Putamen (tissue), 1 donor: ENCODE results near the gene C1orf52.
A peak's percentile ranks its signal among the peaks of the same experiment; 100 is the strongest.

Experiments used
- DNase-seq: peaks from one replicate; pipeline ENCODE4 v3.0.0-alpha.2; 2016; ENCODE audit warnings: low spot score

Gene C1orf52

DNA sequence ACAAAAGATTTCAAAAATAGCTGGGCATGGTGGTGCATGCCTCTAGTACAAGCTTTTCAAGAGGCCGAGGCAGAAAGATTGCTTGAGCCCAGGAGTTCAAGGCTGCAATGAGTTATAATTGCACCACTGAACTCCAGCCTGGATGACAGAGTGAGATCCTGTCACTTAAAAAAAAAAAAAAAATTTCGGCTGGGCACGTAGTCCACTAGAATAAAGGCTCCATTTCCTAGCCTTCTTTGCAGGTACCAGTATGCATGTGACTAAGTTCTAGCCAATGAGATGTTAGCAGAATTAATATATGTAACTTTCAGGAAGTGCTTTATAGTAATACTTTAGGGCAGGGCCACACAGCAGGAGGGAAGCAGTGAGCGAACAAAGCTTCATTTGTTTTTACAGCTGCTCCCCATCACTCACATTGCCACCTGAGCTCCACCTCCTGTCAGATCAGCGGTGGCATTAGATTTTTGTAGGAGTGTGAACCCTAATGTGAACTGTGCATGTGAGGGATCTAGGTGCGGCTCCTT is 29.8 kb downstream of the C1orf52 start:
- no peak for DNase-seq

DNA sequence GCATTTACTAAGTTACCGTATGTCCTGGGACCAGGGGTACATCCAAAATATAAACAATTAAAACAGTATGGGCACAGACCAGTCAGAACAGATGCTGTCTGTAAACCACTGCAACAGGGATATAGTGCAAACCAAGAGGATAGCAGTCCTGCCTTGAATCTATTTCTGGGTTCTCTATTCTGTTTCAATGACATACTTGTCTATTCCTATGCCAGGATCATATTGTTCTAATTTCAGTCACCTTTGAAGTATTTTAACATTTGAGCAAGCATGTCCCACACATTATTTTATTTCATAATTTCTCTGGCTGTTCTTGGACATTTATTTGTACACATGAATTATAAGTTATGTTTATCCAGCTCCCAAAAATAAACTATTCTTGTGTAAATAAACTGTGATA is 30.5 kb downstream of the C1orf52 start:
- DNase-seq: no peak

DNA sequence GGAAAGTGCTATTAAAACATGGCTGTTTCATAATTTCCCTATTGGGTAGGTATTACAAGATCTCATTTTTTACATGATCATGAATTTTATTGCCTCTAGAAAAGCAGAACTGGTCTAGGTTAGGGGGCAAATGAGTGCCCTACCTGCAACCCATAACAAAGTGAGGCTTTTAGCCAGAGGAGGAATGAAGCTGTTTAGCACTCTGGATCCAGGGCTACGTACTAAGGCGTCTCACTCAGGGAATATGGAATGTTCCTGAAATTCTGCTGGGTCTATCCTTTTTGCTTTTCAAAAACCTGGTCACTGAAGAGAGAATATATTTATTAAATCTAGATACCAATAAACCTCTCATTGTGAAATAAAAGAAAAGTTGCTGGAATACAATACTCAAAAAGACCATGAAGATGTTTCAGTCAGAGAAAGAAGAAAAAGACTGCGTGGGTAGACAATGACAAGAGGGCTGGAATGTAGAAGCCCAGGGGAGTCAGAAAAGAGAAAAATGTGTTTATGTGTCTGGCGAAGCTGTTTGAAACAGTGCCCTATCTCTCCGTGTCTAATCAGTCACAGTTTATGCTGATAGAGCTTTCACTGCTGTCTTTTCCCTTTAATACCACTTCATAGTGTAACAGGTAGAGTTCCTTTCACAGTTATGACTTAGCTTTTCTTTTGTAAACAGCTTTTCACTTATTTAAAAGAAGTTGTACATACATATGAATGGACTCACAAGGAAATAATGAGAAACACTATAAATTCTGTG is 33.7 kb downstream of the C1orf52 start:
- DNase-seq: no peak

DNA sequence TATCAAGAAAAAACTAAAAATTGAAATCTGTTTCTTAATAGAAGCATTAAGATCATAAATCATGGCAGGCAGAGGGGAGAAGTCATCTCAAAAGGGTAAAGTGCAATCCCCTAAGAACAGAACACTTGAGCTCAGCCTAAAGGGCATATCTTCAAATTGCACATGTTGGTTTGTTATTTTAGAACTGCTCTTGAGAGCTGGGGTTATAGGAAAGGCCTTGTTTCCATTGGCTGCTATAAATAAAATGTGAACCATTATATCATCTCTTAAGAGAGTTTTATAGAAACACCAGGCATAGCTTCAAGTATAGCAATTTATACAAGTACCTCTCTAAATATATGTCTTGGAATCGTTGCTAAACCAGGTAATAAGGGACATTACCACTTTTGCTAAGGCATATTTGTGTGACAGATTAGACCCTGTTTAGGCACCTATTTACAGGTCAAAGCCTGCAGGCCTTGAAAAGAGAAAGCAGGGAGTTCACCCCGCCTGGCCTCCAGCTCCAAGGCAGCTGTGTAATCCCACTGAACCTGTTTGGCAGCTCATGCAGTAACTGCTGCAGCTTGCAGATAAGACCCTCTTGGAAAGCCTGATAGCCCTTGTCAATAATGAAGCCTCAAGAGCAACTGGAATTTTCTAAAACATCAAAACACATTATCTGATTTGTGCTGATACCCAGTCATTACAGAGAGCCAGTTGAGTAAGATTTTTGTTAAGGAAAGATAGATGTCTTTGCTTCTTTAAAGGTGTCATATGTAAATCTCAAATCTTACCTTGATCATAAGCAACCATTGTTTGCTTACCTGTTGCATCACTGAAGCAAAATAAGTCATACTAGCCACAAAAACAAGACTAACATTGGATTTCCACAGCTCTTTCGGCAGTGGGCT is 34.5 kb downstream of the C1orf52 start:
- DNase-seq: no peak

DNA sequence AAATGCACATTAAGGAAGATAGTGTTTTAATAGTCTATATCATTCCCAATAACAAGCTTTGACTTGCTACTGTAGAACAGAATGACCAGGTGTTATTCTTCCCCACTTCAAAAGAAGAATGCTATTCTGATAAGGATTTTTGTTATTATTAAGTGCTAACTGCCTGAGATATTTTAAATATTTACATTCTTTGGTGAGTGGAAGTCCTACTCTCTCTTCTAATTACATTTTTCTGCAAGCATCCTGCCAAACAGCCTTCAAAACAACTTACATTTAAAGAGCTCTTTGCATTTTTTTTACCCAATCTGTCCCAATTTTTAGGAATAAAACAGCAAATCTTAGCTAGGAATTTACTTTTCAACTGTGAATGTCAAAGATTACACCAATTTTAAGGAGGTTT is 35.2 kb downstream of the C1orf52 start:
- DNase-seq: no peak

DNA sequence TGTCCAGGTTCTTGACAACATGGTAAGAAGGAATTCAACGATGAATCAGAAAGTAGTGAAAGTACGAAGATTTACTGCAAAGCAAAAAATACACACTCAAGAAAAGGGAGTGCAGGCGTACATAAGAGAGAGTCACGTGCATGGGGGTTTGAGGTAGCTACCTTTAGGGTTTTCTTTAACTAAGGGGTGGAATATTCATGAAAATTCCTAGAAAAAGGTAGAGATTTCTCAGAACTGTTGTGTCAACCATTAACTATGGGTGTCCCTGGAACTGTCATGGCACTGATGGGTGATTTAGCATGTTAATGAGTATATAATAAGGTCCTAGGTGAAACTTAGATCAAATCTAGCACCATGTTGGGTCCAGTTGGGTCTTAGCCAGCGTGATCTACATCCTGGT is 36.1 kb downstream of the C1orf52 start:
- DNase-seq: no peak

DNA sequence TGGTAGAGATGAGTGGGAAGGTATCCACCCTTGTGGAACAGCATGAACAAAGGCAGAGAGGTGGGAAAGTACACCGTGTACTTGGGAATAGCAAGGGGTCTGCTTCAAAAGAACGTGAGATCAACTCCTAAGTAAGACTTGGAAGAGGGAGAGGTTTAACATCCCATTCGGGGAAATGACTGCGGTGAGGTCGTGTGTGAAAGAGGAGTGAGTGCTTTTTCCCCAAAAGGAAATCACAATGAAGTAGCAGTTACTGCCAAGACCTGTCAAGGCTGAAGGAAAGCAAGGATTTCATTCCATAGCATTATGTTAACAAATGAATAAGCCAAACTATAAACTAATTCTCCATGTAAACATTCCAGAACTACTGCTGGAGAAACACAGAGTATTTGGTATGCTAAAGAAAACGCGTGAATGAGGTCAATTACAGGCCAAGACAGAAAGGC is 38.7 kb downstream of the C1orf52 start:
- DNase-seq: no peak

DNA sequence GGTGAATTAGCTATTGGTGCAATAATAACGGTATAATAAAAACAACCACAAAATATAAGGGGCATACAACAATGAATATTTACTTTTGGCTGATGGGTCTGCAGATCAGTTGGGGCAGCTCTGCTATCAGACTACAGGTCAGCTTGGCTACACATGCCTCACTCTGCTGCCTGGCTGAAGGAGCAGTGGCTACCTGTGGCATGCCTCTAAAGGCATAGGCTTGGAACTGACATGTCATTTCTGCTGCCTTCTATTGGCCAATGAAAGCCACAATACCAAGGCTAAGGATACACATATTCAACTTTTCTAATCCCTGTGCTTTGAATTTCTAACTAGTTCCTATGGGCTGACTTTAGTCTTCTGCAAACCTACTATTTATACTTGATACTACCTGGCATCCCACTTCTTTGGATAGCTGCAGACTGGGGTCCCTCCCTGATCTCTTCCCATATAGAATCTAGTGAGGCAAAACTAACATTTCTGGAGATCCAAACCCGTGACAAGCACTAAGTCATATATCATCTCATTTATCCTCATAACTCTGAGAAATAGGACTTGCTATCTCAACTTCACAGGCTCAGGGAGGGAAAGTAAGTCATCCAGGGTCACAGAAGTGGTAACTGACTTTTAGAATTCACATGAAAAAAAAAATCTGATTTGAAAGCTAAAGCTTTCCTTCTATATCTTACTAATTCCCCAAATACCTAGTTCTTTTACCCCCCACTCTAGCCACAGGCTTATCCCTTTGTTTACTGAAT is 39.4 kb downstream of the C1orf52 start:
- DNase-seq: no peak

DNA sequence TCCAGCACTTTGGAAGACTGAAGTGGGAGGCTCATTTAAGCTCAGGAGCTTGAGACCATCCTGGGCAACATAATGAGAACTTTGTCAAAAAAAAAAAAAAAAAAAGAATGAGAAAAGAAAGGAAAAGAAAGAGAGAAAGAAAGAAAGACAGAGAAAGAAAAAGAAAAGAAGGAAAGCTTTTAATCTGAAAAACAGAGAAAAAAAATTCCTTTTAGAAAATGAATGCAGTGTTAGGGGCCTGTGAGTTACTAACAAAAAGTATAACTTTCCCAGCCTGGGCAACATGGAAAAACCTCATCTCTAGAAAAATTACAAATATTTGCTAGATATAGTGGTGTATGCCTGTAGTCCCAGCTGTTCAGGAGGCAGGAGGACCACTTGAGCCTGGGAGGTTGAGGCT is 42.8 kb downstream of the C1orf52 start:
- DNase-seq: no peak

DNA sequence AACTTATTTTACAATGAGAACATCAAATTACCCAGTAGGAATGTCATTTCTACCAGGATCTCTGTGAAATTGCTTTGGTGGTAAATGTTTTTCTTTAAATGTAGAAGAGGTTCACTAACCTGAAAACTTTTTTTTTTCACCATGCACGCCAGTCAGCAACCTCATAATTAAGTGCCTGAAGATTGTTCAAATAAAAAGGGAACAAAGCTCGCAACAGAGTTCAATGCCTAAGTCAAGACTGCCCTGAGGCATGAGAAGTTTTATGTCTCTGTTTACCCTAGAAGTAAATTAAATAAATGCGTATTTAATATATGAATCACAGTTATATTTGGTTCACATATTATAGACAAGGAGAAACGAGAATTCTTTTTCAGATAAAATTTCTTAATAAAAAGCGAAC is 44.8 kb downstream of the C1orf52 start:
- no peak for DNase-seq

DNA sequence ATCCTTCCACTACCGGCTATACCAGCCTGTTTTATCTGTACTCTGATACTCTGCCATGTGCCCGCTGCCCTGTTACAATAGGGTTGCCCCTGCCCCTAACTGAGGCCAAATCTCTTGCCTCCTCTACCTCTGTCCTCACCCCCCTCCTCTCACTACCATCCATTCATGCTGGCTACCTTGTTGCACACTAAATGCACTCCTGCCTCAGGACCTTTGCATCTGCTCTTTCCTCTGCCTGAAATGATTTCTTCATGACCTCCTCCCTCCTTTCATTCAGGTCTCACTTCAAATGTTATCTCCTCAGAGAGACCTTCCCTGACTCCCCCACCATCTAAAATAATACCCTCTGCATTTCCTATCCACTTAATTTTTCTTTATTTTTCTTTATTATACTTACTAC is 51.0 kb downstream of the C1orf52 start:
- no peak for DNase-seq

DNA sequence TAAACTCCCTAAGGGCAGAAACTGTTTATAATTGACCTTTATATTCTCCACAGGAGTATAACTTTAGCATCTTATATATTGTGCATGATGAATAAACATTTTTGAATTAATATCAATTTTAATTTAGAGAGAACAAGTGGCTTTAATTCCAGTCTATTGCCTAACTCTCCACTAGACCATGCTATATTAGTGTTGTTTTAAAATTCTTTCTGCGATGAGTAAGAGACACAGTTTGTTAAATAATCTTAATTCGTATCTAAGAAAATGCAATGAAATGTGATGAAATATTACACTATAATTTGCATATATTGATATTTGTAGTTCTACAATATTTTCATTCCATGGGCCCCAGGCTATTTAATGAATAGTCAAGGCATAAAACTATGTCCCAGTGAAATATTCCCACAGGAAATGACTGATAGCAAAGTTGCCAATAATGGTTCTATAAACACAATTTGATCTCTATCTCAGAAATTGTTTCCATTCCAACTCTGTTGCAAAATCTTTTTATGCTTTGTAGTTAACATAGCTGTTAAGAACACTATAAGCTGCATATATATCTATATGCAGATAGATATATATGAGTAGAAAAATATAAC is 55.8 kb downstream of the C1orf52 start:
- DNase-seq: no peak

DNA sequence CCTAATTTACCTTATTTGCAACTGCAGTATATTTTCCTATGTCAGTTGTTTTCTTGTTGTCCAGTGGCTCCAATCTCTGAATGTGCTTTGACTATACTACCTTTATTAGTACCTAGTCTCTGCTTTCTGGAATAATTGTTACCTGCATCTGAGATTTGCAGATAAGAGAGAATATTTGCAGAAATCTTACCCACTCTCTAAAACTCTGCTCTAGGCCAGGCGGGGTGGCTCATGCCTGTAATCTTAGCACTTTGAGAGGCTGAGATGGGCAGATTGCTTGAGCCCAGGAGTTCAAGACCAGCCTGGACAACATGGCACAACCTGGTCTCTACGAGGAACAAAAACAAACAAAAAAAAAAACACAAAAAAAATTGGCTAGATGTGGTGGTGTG is 56.6 kb downstream of the C1orf52 start:
- no peak for DNase-seq

DNA sequence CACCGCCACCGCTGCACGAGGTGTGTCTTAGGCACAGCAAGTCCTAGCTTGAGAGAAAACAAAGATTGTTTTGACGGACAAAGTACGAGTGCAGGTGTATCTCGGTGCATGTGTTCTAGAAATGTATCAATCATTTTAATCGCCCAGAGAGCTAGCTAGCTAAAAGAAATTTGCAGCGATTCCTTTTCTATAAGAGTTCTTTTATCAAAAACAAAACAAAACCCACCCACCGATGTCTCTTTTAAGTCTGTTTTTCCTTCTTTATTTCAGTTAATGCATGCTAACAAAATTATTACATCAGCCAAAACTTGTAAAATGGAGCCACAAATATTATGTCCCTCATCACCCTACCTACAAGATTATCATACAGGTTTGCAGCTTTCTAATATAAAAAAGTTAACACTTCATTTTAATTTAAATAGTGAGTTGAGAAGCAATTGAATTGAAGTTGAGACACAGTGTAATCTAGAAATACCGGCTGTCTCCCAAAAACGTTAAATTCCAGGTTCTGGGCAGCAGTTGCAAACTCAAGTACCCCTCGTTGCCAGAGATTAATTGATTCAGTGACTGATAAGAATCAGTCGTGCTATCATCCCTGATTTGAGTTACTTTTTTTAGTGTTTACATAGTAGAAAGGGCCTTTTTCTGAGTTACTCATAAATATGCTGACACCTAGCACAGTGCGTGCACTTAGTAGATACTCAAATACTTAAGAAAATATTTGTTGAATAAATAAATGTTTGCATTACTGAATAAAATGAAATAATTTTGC is 57.2 kb downstream of the C1orf52 start:
- no peak for DNase-seq

DNA sequence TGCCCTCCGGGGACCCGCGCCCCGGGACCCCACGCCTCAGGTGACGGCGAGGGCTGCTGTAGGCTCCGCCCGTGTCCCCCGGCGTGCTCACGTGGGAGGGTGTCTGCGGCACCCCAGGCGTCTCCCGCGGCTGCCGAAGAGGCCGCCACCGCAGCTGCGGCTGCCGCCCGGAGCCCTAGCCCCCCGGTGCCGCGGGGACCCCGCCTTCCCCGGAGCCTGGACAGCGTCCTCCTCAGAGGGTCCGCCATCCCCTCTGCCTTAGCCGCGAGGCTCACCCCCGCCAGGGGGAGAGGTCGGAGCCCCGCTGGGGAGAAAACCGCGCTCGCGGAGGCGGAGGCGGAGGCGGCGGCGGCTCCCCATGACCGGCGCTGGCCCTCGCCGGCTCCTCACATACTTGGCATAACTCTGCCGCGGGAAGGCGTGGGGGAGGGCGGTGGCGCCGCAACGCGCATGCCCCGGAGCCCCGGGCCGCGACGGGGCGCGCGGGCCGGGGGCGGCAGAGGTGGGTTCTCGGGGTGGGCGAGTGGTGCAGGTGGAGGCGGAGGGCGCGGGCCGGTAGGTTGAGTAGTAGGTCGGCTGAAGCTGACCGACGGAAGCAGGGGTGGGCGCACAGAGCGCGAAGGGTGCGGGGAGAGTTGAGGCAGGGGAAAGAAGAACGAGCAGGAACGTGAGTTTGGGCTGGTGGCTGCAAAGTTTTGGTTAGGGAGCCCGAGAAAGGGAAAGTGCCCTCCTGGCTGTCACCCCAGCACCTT is 57.9 kb downstream of the C1orf52 start:
- DNase-seq: peak; percentile 5

DNA sequence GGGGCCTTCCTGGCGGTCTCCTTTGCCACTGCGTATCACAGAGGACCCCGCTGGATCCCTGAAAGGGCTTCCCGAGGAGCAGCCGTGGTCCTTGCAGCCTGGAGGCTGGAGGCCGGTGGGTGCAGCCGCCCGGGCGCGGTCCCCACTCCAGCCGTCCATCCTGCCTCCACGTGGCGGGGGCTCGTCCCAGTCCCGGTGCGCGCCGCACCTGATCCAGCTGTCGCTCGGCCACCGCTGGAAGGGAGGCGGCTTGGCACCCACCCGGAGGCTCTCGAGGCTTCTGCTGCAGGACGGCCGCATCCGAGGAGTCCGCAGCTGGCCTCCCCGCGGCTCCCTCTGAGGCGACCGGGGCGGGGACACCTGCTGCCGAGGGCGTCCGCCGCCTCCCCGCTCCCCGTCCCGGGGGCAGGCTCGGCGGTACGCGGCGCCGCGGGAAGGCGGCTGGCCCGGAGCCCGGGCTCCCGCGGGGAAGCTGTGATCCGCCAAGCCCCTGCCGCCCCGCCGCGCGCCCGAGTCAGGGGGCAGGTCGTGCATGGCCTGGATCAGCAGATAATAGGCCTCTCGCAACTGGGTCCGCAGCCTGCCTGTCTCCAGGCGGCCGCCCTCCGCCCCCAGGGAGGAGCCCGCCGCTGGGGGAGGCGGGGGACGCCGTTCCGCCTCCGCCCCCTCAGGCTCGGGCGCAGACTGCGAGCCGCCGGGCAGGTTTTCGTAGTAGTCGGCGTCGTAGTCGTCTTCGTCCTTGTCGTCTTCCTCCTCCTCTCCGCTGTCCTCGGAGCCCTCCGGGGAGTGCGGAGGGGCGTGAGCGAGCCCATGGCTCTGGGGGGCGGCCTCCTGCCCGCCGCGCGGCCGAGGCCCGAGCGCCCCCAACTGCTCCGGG is 58.8 kb downstream of the C1orf52 start, which contains the start of gene SYDE2:
Gene SYDE2 (minus strand): TSS at position 554 of the 877 bp plus-strand sequence. CDS start 20 bp downstream, at position 534.
- DNase-seq: peak; percentile 18
